ENCODE data around the gene BIK. TPM values are rescaled to one million over a fixed set of nuclear protein-coding genes. Genes with fewer than 3 reads are reported as not detected.

The BIK gene
- total and polyA plus RNA-seq, 11 donors, result 0.23 to 0.88 (median 0.46) TPM; not detected in 7

- ATAC-seq (peak; percentile 74 to 82 (median 78)), DNase-seq (peak; percentile 72 to 88 (median 87))
- H3K4me3 ChIP-seq, result peak overlapping the region; percentile 27 to 98 (median 90)
- intact Hi-C loops (cut with DNase I), result no loop called here
- H3K4me1 ChIP-seq, result peaks cover 0 to 69% (median 23%) of the 10 kb centered on the region in 12 donors
- no peak for TF ChIP-seq CTCF (IDR thresholded peaks at IDR 0.05)
- TF ChIP-seq POLR2A (IDR thresholded peaks at IDR 0.05), result no peak
- H3K27ac ChIP-seq, result peak overlapping the region; percentile 73 to 96 (median 88)
- no peaks in the 10 kb centered on the region for H3K9me3 ChIP-seq
- H3K36me3 ChIP-seq, result peaks cover 0 to 8% (median 0%) of the 10 kb centered on the region in 9 donors
- WGBS, 4 donors, result 8 to 16% (median 11%) methylated on average over 16 to 22 of the region's 22 CpGs
- no peaks in the 10 kb centered on the region for H3K27me3 ChIP-seq
These were observed 42.0 kb downstream of the BIK start for GRCh38 chr22:43152357-43153071.

GRCh38 chr22:43153899-43154298, 43.3 kb downstream of the BIK start:
- Histone ChIP-seq H3K4me1 (peaks cover 0 to 63% (median 23%) of the 10 kb centered on the region in 12 donors), H3K27ac (peak overlapping the region in 2 of 12 donors; percentile 1 to 76), H3K36me3 (peaks cover 0 to 8% (median 0%) of the 10 kb centered on the region in 9 donors), H3K27me3 (no peaks in the 10 kb centered on the region), H3K9me3 (no peaks in the 10 kb centered on the region), H3K4me3 (peak overlapping the region in 2 of 12 donors; percentile 8 to 39)
- ATAC-seq, result no peak
- intact Hi-C loops (cut with DNase I), result no loop called here
- WGBS, 4 donors, result 65 to 79% (median 75%) methylated on average over 9 of the region's 9 CpGs
- DNase-seq, result no peak
- TF ChIP-seq CTCF (IDR thresholded peaks at IDR 0.05) (no peak), POLR2A (IDR thresholded peaks at IDR 0.05) (no peak)

- H3K27me3 ChIP-seq, result no peaks in the 10 kb centered on the region
- ATAC-seq, result no peak
- no peak for TF ChIP-seq POLR2A (IDR thresholded peaks at IDR 0.05)
- no peak for TF ChIP-seq CTCF (IDR thresholded peaks at IDR 0.05)
- 82 to 91% (median 87%) methylated on average over 21 to 27 of the region's 27 CpGs for WGBS, 4 donors
- intact Hi-C loops (cut with DNase I), result no loop called here
- H3K9me3 ChIP-seq, result no peaks in the 10 kb centered on the region
- no peak overlapping the region for H3K4me3 ChIP-seq
- peaks cover 0 to 62% (median 29%) of the 10 kb centered on the region in 12 donors for H3K4me1 ChIP-seq
- no peak overlapping the region for H3K27ac ChIP-seq
- DNase-seq, result peak in 2 of 5 donors; percentile 54 to 80
- peaks cover 0 to 18% (median 0%) of the 10 kb centered on the region in 9 donors for H3K36me3 ChIP-seq
These were observed 44.5 kb downstream of the BIK start for GRCh38 chr22:43154887-43155536.

GRCh38 chr22:43155789-43156188, 45.2 kb downstream of the BIK start:
- ATAC-seq, result no peak
- peaks cover 0 to 25% (median 0%) of the 10 kb centered on the region in 9 donors for H3K36me3 ChIP-seq
- H3K27ac ChIP-seq, result no peak overlapping the region
- H3K4me3 ChIP-seq, result no peak overlapping the region
- intact Hi-C loops (cut with DNase I), result no loop called here
- WGBS, 4 donors, result 88 to 90% (median 89%) methylated on average over 5 of the region's 5 CpGs
- no peaks in the 10 kb centered on the region for H3K9me3 ChIP-seq
- DNase-seq, result no peak
- TF ChIP-seq CTCF (IDR thresholded peaks at IDR 0.05), result no peak
- TF ChIP-seq POLR2A (IDR thresholded peaks at IDR 0.05), result no peak
- H3K4me1 ChIP-seq, result peaks cover 0 to 57% (median 27%) of the 10 kb centered on the region in 12 donors
- no peaks in the 10 kb centered on the region for H3K27me3 ChIP-seq
